Esophagus muscularis mucosa (tissue), 4 donors: ENCODE results near the gene DAB1. TPM values are rescaled to one million over a fixed set of nuclear protein-coding genes. Genes with fewer than 3 reads are reported as not detected.

Experiments used
- DNase-seq: peaks from one replicate; pipeline ENCODE4 v3.0.0-alpha.2; 2017; ENCODE audit errors: extremely low spot score
- H3K27ac ChIP-seq, 4 donors: fragments of 200-600 bp; sonication (generic); replicated peaks in 1 of 4; 1 replicate in 3 of 4; 2 replicates in 1 of 4; pipeline ENCODE4 v1.5.1; 2016 to 2019; ENCODE audit warnings: mild to moderate bottlenecking in 1 of 4
- H3K27me3 ChIP-seq, 4 donors: fragments of 200-600 bp; sonication (generic); one replicate each; pipeline versions ENCODE4 v1.5.1 to v1.6.0; 2016 to 2019
- H3K36me3 ChIP-seq, 4 donors: fragments of 200-600 bp; sonication (generic); one replicate each; pipeline ENCODE4 v1.5.1; 2016 to 2019
- H3K4me1 ChIP-seq, 4 donors: fragments of 200-600 bp; sonication (generic); one replicate each; pipeline ENCODE4 v1.5.1; 2016 to 2019
- H3K4me3 ChIP-seq, 4 donors: fragments of 200-600 bp; sonication (generic); 1 replicate in 2 of 4; 2 replicates in 2 of 4; pipeline ENCODE4 v1.5.1; 2016 to 2019; ENCODE audit warnings: mild to moderate bottlenecking in 4 of 4, moderate library complexity in 1 of 4
- H3K9me3 ChIP-seq, 4 donors: fragments of 200-600 bp; sonication (generic); 1 replicate in 3 of 4; 2 replicates in 1 of 4; pipeline ENCODE4 v1.5.1; 2016 to 2019
- EP300 ChIP-seq: sonication (generic); formaldehyde crosslinking; IDR thresholded peaks from one replicate; pipeline ENCODE4 v1.6.1; 2017; ENCODE audit warnings: antibody characterized with exemption
- POLR2A ChIP-seq: fragments of 450-650 bp; IDR thresholded peaks from one replicate; pipeline ENCODE4 v1.6.1; 2017; ENCODE audit warnings: antibody characterized with exemption, moderate library complexity, mild to moderate bottlenecking, low read depth
- POLR2AphosphoS5 ChIP-seq, 2 donors: sonication (generic); formaldehyde crosslinking; IDR thresholded peaks; one replicate each; pipeline ENCODE4 v1.6.1; 2017; ENCODE audit warnings: antibody characterized with exemption in 2 of 2
- WGBS: methylation state at CpG from one replicate; pipeline ENCODE4 v1.1.5; 2018; 5-methylcytosine and 5-hydroxymethylcytosine counted together
- intact Hi-C: fragments of 100-400 bp; cut with DNase I; formaldehyde crosslinking; loops from one replicate; pipeline ENCODE4 v1.15.1; 2023
- total RNA-seq, 4 donors: library from RNA; depleted of rRNA; stranded (reverse); fragments of >200 nt; gene quantifications; one replicate each; pipeline versions ENCODE4 v1.1.0 to v1.2.1, GENCODE V29; 2016
- TF ChIP-seq, protein P1 (sequence below), 3 experiments: fragments of 200-600 bp in 2 of 3; fragments of 450-650 bp in 1 of 3; sonication (generic) in 2 of 3; IDR thresholded peaks; one replicate each; pipeline ENCODE4 v1.5.1; 2017 to 2019; ENCODE audit warnings: antibody characterized with exemption in 3 of 3, mild to moderate bottlenecking in 2 of 3, moderate library complexity in 1 of 3

The DAB1 gene
- total RNA-seq, 4 donors from 2014 or later, result 0.26 to 1.3 (median 0.37) TPM

GRCh38 chr1:56992318-56993125 is 431.3 kb downstream of the DAB1 start:
- no peaks in the 10 kb centered on the region for H3K36me3 ChIP-seq
- no peak overlapping the region for H3K27ac ChIP-seq
- H3K9me3 ChIP-seq, result no peaks in the 10 kb centered on the region
- no peak for DNase-seq
- intact Hi-C loops, result no loop called here
- no peaks in the 10 kb centered on the region for H3K27me3 ChIP-seq
- 78% methylated on average over 15 of the region's 15 CpGs for WGBS
- no peak overlapping the region for H3K4me3 ChIP-seq
- TF ChIP-seq, protein P1, sequence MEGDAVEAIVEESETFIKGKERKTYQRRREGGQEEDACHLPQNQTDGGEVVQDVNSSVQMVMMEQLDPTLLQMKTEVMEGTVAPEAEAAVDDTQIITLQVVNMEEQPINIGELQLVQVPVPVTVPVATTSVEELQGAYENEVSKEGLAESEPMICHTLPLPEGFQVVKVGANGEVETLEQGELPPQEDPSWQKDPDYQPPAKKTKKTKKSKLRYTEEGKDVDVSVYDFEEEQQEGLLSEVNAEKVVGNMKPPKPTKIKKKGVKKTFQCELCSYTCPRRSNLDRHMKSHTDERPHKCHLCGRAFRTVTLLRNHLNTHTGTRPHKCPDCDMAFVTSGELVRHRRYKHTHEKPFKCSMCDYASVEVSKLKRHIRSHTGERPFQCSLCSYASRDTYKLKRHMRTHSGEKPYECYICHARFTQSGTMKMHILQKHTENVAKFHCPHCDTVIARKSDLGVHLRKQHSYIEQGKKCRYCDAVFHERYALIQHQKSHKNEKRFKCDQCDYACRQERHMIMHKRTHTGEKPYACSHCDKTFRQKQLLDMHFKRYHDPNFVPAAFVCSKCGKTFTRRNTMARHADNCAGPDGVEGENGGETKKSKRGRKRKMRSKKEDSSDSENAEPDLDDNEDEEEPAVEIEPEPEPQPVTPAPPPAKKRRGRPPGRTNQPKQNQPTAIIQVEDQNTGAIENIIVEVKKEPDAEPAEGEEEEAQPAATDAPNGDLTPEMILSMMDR (IDR thresholded peaks at IDR 0.05), result no peak
- TF ChIP-seq POLR2A, result no peak
- no peak for TF ChIP-seq POLR2AphosphoS5 (IDR thresholded peaks at IDR 0.05)
- TF ChIP-seq EP300, result no peak
- H3K4me1 ChIP-seq, result no peaks in the 10 kb centered on the region

DNA sequence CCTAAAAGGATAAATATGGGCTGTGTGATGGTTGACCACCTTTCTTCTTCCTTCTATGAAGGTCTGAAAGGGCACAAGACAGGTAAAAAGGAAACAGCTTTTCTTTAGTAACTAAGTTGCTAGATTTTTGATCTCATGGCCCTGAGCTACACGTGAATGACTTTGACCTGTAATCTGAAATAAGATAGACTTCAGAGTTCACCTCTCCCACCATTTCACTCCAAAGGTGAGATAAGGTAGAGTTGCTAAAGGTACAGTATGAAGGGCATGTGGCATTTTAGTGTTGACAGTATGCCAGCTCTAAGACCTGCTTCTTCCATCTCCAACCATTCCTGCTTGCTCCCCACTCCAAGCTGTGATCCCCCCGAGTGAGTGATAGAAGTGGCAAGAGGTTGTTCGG is 432.3 kb downstream of the DAB1 start:
- no peaks in the 10 kb centered on the region for H3K36me3 ChIP-seq
- 90% methylated on average over 3 of the region's 3 CpGs for WGBS
- intact Hi-C loops, result no loop called here

GRCh38 chr1:56986397-56986796 is 437.5 kb downstream of the DAB1 start:
- WGBS, result 88% methylated on average over 1 of the region's 2 CpGs
- TF ChIP-seq POLR2AphosphoS5 (IDR thresholded peaks at IDR 0.05) (no peak), EP300 (no peak), POLR2A (no peak)
- TF ChIP-seq, protein P1 (IDR thresholded peaks at IDR 0.05), result no peak
- Histone ChIP-seq H3K36me3 (no peaks in the 10 kb centered on the region), H3K27me3 (no peaks in the 10 kb centered on the region), H3K27ac (no peak overlapping the region), H3K4me3 (no peak overlapping the region), H3K4me1 (no peaks in the 10 kb centered on the region), H3K9me3 (no peaks in the 10 kb centered on the region)
- intact Hi-C loops, result no loop called here
- no peak for DNase-seq

More for the DNA sequence above, 432.3 kb downstream of the DAB1 start:
- no peak for DNase-seq
- Histone ChIP-seq H3K4me3 (no peak overlapping the region), H3K9me3 (no peaks in the 10 kb centered on the region), H3K27me3 (no peaks in the 10 kb centered on the region), H3K27ac (no peak overlapping the region), H3K4me1 (no peaks in the 10 kb centered on the region)
- TF ChIP-seq POLR2AphosphoS5 (IDR thresholded peaks at IDR 0.05), result no peak
- TF ChIP-seq, protein P1 (IDR thresholded peaks at IDR 0.05), result no peak
- no peak for TF ChIP-seq POLR2A
- TF ChIP-seq EP300, result no peak

GRCh38 chr1:56985857-56986256 is 438.0 kb downstream of the DAB1 start:
- H3K9me3 ChIP-seq, result no peaks in the 10 kb centered on the region
- no peaks in the 10 kb centered on the region for H3K27me3 ChIP-seq
- WGBS, result 81% methylated on average over 2 of the region's 2 CpGs
- no peaks in the 10 kb centered on the region for H3K4me1 ChIP-seq
- TF ChIP-seq POLR2A (no peak), EP300 (no peak), POLR2AphosphoS5 (IDR thresholded peaks at IDR 0.05) (no peak)
- TF ChIP-seq, protein P1 (IDR thresholded peaks at IDR 0.05), result no peak
- no peak for DNase-seq
- H3K27ac ChIP-seq, result no peak overlapping the region
- intact Hi-C loops, result no loop called here
- no peak overlapping the region for H3K4me3 ChIP-seq
- H3K36me3 ChIP-seq, result no peaks in the 10 kb centered on the region

GRCh38 chr1:56983484-56983883 is 440.4 kb downstream of the DAB1 start:
- H3K27ac ChIP-seq, result no peak overlapping the region
- intact Hi-C loops, result no loop called here
- H3K36me3 ChIP-seq, result no peaks in the 10 kb centered on the region
- DNase-seq, result no peak
- no peaks in the 10 kb centered on the region for H3K9me3 ChIP-seq
- TF ChIP-seq POLR2AphosphoS5 (IDR thresholded peaks at IDR 0.05) (no peak), POLR2A (no peak), EP300 (no peak)
- TF ChIP-seq, protein P1 (IDR thresholded peaks at IDR 0.05), result no peak
- no peak overlapping the region for H3K4me3 ChIP-seq
- 90% methylated on average over 6 of the region's 6 CpGs for WGBS
- no peaks in the 10 kb centered on the region for H3K4me1 ChIP-seq
- H3K27me3 ChIP-seq, result no peaks in the 10 kb centered on the region
